GM13977 (cell line): ENCODE data around the gene ZNF76.
"Not testable (repeated sequence)": the region's sequence is repeated elsewhere in the genome, so short reads cannot be mapped to it uniquely, and the experiment has no call there.

Experiments used
- DNase-seq: peaks from one replicate; pipeline ENCODE4 v3.0.0; 2012; ENCODE audit warnings: low spot score
- in situ Hi-C: fragments of 300-500 bp; cut with MboI; formaldehyde crosslinking; loops from one replicate; pipeline ENCODE4 v1.12.0; 2022; ENCODE audit warnings: low sequenced_read_pairs, low pct_unique_long_range_greater_than_20kb, mixed read lengths, inconsistent platforms; ENCODE audit not compliant: unreplicated experiment
- TF ChIP-seq, protein P1 (sequence below): IDR thresholded peaks from 2 replicates; pipeline ENCODE4 v1.5.1; 2012; ENCODE audit warnings: mild to moderate bottlenecking, control low read depth; ENCODE audit not compliant: insufficient read depth; ENCODE audit errors: extremely low read depth, missing control alignments

The ZNF76 gene

DNA sequence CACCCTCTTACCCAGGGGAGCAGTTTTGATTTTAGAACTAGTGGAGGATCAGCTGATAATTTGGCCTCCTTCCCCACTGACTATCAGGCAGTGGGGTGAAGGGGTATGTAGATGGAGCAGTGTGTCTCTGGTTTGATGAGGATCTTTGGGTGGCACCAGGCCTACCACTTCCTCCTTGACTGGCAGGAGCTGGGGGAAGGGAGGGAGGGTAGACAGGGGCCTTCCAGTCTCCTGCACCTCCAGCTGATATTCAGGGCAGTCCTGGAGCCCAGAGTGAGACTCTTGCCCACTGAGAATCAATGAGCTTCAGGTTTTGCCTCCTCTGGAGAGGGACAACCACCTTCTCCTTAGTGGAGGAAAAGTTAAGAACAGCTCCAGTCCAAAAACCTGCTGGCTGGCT lies 41.3 kb downstream of the ZNF76 start:
- in situ Hi-C loops: no loop called here
- DNase-seq: no peak
- TF ChIP-seq, protein P1, sequence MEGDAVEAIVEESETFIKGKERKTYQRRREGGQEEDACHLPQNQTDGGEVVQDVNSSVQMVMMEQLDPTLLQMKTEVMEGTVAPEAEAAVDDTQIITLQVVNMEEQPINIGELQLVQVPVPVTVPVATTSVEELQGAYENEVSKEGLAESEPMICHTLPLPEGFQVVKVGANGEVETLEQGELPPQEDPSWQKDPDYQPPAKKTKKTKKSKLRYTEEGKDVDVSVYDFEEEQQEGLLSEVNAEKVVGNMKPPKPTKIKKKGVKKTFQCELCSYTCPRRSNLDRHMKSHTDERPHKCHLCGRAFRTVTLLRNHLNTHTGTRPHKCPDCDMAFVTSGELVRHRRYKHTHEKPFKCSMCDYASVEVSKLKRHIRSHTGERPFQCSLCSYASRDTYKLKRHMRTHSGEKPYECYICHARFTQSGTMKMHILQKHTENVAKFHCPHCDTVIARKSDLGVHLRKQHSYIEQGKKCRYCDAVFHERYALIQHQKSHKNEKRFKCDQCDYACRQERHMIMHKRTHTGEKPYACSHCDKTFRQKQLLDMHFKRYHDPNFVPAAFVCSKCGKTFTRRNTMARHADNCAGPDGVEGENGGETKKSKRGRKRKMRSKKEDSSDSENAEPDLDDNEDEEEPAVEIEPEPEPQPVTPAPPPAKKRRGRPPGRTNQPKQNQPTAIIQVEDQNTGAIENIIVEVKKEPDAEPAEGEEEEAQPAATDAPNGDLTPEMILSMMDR: no peak

DNA sequence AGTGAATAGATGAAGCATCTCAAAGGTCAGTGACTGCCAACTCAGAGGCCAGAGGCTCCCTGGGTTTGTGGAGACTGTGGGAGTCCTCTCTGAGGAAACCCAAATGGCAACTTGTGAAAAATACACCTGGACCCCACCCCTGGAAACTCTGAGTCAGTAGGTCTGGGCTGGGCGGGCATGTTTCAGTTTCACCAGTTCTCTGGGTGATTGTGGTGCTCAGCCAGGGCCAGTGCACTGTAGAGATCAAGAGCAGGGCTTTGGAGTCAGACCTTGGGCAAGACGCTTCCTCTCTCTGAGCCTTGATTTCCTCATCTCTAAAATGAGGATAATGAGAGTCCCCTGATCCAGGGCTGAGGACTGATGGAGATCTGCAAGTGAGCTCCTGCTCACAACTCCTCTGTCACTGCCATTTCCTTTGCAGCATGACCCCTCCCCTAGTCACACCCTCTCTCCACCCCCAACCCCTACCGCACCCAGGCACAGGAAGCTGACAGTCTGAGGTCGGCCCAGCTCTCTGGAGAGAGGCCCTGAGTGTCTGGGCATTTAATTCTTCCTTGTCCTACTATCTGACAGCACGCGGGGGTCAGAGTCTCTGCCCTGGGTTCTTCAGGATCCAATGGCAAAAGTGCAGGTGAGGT lies 43.2 kb downstream of the ZNF76 start:
- in situ Hi-C loops: no loop called here
- peak; percentile 83 for DNase-seq
- TF ChIP-seq, protein P1: no peak

DNA sequence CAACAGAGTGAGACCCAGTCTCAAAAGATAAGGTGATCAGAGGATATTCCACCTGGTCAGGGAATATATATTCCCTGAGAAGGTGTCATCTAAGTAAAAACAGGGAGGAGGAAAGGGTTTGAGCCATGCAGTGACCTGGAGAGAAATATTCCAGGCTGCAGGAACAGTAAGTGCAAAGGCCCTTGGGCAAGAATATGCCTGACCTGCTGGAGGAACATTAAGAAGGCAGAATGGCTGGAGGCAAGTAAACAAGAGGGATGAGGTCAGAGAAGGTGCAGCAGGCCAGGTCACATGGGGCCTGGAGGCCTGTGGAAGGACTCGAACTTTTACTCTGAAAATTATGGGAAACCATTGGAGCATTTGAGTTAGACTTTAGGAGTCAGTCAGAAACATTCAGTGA lies 44.8 kb downstream of the ZNF76 start:
- no peak for DNase-seq

DNA sequence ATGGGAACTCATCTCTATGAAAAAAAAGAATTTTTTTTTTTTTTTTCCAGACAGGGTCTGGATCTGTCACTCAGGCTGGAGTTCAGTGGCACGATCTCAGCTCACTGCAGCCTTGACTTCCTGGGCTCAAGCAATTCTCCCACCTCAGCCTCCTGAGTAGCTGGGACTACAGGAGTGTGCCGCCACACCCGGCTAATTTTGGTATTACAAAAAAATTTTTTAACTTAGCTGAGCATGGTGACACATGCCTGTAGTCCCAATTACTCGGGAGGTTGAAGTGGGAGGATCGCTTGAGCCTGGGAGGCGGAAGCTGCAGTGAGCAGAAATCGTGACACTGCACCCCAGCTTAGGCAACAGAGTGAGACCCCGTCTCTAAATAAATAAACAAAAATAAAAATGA lies 45.6 kb downstream of the ZNF76 start:
- TF ChIP-seq, protein P1: no peak
- in situ Hi-C loops: no loop called here
- no peak for DNase-seq

More for the DNA sequence above, 44.8 kb downstream of the ZNF76 start:
- in situ Hi-C loops: no loop called here
- TF ChIP-seq, protein P1: no peak

DNA sequence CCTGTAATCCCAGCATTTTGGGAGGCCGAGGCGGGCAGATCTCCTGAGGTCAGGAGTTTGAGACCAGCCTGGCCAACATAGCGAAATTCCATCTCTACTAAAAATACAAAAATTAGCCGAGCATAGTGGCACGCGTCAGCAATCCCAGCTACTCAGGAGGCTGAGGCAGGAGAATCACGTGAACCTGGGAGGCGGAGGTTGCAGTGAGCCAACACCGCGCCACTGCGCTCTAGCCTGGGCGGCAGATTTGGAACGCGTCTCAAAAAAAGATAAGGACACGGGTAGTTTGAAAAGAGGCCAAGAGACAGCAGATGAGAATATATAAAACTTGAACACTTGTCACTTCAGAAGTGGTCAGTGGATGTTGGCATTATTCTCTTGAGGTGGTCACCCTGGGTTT lies 47.6 kb downstream of the ZNF76 start:
- in situ Hi-C loops, DNase-seq: not testable (repeated sequence)

DNA sequence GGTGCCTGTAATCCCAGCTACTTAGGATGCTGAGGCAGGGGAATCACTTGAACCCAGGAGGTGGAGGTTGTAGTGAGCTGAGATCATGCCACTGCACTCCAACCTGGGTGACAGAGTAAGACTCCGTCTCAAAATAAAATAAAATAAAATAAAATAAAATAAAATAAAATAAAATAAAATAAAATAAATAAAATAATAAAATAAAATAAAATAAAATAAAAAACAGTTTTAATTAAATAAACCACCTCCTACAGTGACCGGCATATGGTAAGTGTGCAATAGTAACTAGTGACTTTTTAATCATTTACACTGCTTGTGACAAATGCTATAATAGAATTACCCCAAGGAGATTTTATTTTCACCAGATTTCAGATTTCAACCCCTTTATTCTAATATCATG lies 49.0 kb downstream of the ZNF76 start:
- DNase-seq, in situ Hi-C loops: not testable (repeated sequence)

DNA sequence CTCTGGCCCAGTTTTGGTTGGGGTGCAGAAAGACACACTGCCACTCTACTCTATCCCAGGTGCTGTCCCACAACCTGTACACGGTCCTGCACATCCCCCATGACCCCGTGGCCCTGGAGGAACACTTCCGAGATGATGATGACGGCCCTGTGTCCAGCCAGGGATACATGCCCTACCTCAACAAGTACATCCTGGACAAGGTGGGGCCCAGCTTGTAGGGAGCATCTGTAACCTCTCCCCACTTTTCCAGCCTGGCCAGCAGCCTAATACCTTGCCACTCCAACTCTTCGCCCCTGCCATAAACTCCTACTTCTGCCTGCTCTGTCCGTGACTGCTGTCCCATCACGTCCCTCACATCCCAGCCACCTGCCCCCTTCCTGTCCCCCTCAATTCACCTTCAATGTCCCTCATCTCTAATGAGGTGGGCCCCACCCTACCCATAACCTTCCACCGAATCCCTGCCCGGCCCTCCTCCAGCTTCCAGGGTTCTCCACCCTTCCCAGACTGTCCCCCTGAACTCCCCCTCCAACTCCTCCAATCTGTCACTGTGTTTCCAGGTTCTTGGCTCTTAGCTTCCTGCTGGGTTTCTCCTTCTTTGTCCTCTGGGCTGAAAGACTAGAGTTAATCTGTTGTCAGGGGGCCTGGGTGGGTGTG lies 50.2 kb downstream of the ZNF76 start:
- TF ChIP-seq, protein P1: no peak
- DNase-seq: no peak
- in situ Hi-C loops: no loop called here
